ENCODE measurements around the gene TMEM163.
"Not testable (repeated sequence)": the region's sequence is repeated elsewhere in the genome, so short reads cannot be mapped to it uniquely, and the experiment has no call there.

TMEM163 gene

DNA sequence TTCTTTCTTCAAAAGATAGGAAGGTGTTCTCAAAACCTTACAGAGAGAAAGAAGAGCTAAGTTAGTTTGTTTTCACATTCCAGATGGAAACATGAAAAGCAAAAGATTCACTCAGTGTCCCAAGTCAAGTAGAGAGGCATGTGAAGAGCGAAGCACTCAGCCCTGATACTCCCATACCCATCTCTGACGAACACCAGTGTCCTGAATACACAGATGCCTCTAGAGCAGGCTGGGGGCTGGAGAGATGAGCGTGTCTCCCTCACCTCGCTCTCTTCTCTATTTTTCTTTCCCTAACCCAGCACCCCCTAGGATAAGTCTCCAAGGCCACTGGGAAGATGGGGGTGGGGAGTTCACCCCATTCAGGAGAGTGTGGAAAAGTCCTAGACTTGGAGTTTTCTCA lies 227.8 kb downstream of the TMEM163 start:
- no peak for DNase-seq (ENCODE audit: low read depth in 2 of 2)

DNA sequence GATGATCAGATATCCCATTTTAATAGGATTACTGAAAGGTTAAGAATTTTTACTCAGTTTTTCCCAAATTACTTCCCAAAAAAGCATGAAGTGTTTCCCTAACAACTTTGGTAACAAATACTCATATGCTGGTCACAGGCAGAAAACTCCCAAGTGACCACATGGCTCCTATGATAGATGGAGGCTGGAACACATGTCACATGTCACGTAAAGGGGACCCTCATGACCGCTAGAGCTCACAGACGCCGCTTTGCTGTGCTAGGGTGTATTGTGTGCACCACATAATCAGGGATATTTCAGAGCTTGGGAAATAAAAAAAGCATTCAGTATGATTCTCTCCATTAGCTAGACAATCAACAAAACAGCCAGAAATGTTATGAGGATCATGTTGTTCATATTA lies 228.2 kb downstream of the TMEM163 start:
- DNase-seq (ENCODE audit: low read depth in 2 of 2) = no peak

- DNase-seq (ENCODE audit: low read depth in 2 of 2) = no peak
Measured at GRCh38 chr2:134489732-134490384, 228.9 kb downstream of the TMEM163 start.

GRCh38 chr2:134482766-134483340 lies 235.9 kb downstream of the TMEM163 start:
- DNase-seq (ENCODE audit: low read depth in 2 of 2) = no peak

- DNase-seq (ENCODE audit: low read depth in 2 of 2) = no peak
Measured at GRCh38 chr2:134482131-134482723, 236.6 kb downstream of the TMEM163 start.

- DNase-seq (ENCODE audit: low read depth in 2 of 2) = no peak
Measured at GRCh38 chr2:134479696-134480330, 239.0 kb downstream of the TMEM163 start.

DNA sequence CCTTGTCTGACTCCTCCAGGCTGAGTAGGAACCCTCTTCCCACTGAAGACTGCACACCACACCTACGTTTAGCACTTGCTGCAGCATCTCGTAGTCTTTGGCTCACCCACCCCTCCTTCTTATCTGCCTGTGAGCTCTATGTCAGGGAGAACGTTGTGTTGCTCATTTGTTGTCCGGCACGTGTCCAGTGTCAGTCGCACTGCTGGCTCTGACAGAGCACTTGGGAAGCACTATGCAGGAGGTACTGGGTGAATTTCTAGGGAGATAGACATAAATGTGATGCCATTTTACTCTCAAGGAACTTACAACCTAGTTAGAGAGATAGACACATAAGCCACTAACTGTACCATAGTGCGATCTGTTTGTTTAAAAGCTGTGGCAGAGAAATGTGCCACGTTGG lies 241.8 kb downstream of the TMEM163 start:
- not testable (repeated sequence) for DNase-seq (ENCODE audit: low read depth in 2 of 2)

DNA sequence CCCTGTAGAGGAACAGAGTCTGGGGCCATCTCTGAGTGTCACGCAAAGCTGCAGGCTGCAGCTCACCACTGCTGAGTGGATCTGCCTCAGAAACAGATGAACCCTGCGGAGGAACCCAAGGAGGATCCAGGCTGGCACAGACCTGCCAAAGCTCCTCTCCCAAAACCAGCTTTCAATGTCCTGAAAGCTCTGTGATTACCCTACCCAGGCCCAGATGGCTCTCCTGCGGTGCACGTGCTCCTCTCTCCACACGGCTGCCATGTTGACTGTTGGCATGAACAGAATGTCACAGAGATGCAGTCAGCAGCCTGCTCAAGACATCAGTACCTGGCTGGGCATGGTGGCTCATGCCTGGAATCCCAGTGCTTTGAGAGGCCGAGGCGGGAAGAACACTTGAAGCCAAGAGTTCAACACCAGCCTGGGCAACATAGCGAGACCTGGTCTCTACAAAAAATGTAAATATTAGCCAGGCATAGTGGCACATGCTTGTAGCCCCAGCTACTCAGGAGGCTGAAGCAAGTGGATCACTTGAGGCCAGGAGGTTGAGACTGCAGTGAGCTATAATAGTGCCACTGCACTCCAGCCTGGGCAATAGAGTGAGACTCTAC lies 248.1 kb downstream of the TMEM163 start:
- no peak for DNase-seq (ENCODE audit: low read depth in 2 of 2)

GRCh38 chr2:134469516-134470115 lies 249.2 kb downstream of the TMEM163 start:
- no peak for DNase-seq (ENCODE audit: low read depth in 2 of 2)

- no peak for DNase-seq (ENCODE audit: low read depth in 2 of 2)
Measured at GRCh38 chr2:134468776-134469175, 250.0 kb downstream of the TMEM163 start.

GRCh38 chr2:134468164-134468563 lies 250.6 kb downstream of the TMEM163 start:
- no peak for DNase-seq (ENCODE audit: low read depth in 2 of 2)

DNA sequence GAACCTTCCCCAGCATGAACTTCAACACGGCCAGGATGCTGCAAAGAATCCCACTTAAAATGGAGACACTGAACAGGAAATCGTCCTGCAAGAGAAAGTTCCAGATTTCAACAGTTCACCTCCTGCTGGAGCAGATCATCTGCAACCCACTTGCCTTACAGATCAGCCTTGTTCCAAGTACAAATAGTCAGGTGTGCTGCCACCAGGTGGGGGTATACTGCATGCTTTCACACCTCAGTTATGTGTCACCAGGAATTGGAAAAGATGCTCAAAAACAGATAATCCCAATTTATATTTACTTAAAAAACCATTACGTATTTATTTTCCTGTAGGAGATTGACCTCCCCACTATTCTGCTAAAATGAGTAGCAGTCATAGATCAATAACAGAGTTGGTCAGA lies 252.7 kb downstream of the TMEM163 start:
- DNase-seq (ENCODE audit: low read depth in 2 of 2) = no peak

DNA sequence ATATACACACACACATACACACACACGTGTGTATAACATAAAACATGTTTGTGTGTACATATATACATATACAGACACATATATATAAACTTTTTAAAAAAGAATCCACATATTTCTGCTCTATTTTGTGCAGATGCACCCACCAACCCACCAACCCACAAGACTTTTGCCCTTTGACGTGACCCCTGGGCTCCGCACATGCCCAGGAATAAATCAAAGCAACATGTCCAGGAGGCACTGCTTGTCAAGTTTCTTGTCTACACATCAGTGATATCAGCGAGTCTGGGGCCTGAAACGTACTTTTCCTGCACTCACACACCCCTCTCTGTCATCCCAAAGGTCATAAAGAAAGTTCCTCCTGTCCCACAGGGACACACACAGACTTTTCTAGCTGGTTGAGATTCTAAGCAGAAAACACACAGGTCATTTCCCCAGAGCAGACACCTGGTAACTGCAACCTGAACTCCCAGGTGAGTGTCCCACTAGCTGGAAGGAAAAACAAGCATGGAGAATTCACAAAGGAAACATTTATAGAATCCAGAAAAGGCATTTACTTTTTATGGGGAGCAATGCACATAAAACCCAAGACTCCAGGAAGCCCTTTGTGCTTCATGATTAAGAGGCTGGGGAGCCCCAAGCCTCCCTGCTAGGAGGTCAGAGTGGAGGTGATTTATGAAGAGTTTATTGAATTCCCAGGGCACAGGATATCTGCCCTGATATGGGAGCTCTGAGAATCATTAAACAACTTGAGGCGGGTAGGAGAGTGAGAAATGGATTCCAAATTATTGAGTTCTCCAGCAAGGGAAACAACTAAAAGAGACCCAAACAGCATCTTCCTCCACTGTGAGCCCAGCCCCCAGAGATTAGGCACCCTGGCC lies 253.3 kb downstream of the TMEM163 start:
- no peak for DNase-seq (ENCODE audit: low read depth in 2 of 2)

DNA sequence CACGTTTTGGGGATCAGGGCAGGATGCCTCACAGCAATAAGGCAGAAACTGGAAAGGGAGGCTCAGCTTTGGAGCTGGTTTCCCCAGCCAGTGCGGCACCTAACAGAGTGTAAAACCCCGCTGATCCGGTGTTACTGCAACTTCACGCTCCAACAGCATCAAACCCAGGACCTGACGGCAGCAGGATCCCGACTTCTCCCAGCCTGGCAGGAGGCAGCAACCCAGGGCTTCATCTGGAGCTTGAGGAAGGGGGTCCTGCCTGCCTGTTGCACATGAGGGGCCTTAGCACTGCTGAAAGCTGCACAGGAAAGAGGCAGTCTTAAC lies 255.1 kb downstream of the TMEM163 start:
- DNase-seq (ENCODE audit: low read depth in 2 of 2) = no peak

DNA sequence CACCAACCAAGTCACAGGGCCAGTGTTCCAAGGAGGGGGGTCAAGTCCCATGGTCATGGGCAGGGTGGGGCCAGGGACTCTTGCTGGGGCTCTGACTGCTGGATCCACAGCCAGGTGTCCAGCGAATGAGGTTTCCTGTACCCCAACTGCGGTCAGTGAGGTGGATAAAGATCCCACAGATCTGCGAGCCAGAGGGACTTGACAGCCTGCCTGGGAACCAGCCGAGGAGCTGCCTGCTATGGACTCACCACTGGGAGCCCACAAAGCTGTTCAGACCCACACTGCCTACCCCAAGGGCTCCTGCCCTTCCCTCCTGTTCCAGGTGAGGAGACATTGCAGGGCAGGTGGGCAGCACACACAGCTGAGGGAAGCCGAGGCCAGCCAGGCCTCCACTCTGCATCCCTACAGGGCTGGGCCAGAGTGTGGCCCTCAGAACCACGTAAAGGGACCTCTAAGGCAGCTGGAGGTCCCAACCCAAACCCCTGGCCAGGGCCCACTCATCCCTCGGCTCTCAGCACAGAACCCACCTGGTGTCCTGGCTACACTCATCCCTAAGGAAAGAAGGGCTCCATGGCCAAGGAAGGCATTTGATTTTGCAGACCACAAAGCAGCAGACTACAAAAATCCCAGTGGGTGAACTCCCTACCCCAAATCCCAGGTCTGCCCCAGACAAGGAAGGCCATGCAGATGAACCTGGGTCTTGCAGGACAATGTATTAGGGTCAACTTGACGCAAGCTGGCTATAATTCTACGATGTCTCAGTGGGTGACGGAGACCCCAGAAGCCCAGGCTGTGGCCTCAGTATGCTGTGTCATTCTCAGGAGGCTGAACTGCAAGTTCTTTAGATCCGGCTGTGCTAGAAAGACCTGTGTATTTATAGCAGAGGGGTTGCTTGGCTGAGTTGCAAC lies 255.8 kb downstream of the TMEM163 start:
- DNase-seq (ENCODE audit: low read depth in 2 of 2) = no peak

- no peak for DNase-seq (ENCODE audit: low read depth in 2 of 2)
Measured at GRCh38 chr2:134462275-134462674, 256.5 kb downstream of the TMEM163 start.

DNA sequence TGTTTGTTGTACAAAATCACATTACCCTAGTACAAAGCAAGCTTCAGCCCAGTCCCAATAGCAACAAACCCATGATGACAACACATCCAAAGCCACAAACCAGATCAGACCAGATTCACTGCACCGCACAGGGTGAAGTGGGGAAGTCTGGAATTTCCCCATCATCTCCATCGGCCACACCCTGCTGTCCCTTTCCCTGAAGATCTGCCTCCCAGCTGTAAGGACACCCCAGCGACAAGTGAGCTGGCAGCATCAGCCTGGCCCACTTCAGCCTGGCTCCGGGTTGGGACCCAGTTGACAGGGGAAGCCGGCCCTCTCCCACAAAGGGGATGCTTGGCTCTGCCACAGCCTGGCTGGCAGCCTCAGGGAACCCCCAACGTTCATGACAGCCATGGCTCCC lies 257.3 kb downstream of the TMEM163 start:
- DNase-seq (ENCODE audit: low read depth in 2 of 2) = no peak

GRCh38 chr2:134460583-134460998 lies 258.2 kb downstream of the TMEM163 start:
- no peak for DNase-seq (ENCODE audit: low read depth in 2 of 2)

GRCh38 chr2:134459706-134460406 lies 258.9 kb downstream of the TMEM163 start:
- no peak for DNase-seq (ENCODE audit: low read depth in 2 of 2)

- no peak for DNase-seq (ENCODE audit: low read depth in 2 of 2)
Measured at GRCh38 chr2:134458950-134459349, 259.9 kb downstream of the TMEM163 start.
